Stimulated activated CD8-positive, alpha-beta memory T cell treated with anti-CD3 and anti-CD28 coated beads, Interleukin-7, amount 100 ng/mL, for 4 hours (primary cell): ENCODE measurements around the gene RSU1.
A peak's percentile ranks its signal among the peaks of the same experiment; 100 is the strongest.

Experiments
- DNase-seq, 2 donors: peaks; one replicate each; pipeline ENCODE4 v3.0.0-alpha.2; 2020; ENCODE audit warnings: low read depth in 2 of 2

RSU1 gene

GRCh38 chr10:16822027-16822426 is 4.8 kb upstream of the RSU1 start:
- no peak for DNase-seq

DNA sequence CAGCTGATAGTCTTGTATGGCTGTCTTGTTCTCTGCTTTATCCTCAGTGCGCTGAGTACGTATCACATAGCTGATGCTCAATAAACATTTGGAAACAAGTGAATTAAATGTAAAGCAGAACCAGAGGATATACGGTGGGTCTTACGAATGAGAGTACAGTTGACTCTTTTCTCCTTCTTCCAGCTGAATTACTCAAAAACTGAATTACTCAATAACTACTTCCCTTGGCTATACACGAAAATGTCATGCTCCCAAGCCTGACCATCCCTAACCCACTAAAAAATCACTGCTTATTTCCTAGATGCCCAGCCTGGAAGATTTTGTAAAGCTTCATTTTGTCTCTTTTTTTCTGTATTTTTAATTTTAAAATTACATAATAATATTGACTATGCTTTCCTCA is 3.2 kb upstream of the RSU1 start:
- no peak for DNase-seq

DNA sequence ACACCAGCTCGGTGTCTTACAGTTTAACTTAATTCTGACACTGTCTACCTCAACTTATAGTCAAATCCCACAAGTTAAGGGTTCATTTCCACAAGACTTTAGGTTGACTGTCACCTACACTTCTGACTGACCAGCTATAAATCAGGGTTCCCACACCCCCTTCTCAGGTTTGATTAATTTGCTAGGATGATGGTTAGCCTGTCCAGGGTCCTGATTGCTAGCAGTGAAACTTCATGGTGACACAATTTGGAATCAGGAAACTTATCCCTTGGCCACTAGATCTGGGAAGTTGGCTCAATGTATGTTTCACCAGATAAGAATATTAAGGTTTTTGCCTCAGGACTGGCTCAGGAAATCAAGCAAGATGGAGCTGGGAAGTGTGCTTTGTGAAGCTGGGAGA is 2.8 kb upstream of the RSU1 start:
- DNase-seq: no peak

GRCh38 chr10:16819436-16819835 is 2.2 kb upstream of the RSU1 start:
- no peak for DNase-seq

- DNase-seq: no peak
These were observed 1.8 kb upstream of the RSU1 start for GRCh38 chr10:16819026-16819425.

GRCh38 chr10:16816830-16817124 is 447 bp downstream of the RSU1 start:
- no peak for DNase-seq

DNA sequence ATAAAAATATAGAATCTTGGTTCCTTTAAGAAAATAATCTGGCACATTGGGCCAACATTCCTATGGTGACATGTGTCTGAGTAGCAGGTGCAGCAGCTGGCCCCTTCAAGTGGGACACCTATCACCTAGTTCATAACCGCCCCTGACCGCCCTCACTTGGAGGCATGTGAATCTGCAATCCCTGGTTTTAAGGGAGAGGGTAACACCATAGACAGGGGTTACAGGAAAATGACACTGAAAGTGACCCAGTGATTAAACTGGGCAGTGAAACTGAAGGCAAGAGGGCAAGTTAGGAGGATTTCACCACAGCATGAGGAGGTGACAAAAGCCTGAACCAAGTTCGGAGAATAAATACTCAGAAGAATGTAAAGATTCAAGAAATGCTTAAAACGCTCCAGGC is 1.1 kb downstream of the RSU1 start:
- no peak for DNase-seq

DNA sequence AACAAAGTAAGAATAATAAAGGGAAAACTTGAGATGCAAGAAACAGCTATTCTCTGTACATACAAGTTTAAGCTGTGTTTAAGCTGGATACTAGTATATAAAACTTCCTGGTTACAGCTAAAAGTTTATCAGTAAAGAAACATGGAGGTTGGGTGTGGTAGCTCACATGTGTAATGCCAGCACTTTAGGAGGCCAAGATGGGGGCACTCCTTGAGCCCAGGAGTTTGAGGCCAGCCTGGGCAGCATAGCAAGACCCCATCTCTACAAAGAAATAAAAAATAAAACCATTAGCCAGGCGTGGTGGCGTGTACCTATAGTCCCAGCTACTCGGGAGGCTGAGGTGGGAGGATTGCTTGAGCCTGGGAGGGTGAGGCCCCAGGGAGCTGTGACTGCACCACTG is 3.2 kb downstream of the RSU1 start:
- no peak for DNase-seq

- no peak for DNase-seq
These were observed 4.5 kb downstream of the RSU1 start for GRCh38 chr10:16812676-16813075.

DNA sequence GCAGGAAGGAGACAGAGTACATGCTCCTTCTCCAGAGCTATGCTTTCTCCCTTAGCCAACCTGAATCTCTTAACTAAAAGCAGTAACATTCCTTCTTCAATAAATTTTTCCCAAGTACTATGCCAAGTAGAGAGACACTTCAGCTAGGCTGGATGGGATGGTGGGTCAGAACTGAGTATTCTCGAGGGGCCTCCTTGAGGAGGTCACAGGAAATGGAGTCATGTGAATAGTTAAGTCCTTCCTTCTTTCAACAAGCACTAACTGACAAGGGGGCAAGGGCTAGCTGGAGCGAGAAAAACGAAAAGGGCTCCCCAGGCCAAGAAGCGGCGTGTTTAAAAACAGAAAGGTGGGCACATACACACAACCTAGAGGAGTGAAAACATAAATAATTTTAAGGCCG is 5.5 kb downstream of the RSU1 start:
- no peak for DNase-seq

- no peak for DNase-seq
These were observed 5.9 kb downstream of the RSU1 start for GRCh38 chr10:16811292-16811691.

- DNase-seq: no peak
These were observed 8.0 kb downstream of the RSU1 start for GRCh38 chr10:16809074-16809718.

- no peak for DNase-seq
These were observed 13.1 kb downstream of the RSU1 start for GRCh38 chr10:16804123-16804522.

DNA sequence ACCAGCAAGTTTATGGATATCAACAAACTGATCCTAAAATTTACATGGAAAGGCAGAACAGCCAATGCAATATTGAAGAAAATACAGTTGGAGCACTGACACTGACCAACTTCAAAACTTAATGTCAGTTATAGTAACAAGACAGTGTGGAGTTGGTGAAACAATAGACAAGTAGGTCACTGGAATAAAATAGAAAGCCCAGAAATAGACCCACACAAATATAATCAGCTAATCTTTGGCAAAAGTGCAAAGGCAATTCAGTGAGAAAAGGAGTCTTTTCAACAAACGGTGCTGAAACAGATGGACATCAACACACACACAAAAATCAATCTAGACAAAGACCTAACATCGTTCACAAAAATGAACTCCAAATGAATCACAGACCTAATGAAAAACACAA is 13.8 kb downstream of the RSU1 start:
- DNase-seq: no peak

GRCh38 chr10:16799621-16800020 is 17.6 kb downstream of the RSU1 start:
- no peak for DNase-seq

GRCh38 chr10:16798571-16798970 is 18.7 kb downstream of the RSU1 start:
- no peak for DNase-seq

- DNase-seq: no peak
These were observed 21.7 kb downstream of the RSU1 start for GRCh38 chr10:16795410-16796073.

- no peak for DNase-seq
These were observed 23.2 kb downstream of the RSU1 start for GRCh38 chr10:16794005-16794404.

- DNase-seq: no peak
These were observed 24.5 kb downstream of the RSU1 start for GRCh38 chr10:16792675-16793074.

- no peak for DNase-seq
These were observed 27.5 kb downstream of the RSU1 start for GRCh38 chr10:16789765-16790164.

GRCh38 chr10:16789261-16789660 is 28.0 kb downstream of the RSU1 start:
- DNase-seq: no peak

DNA sequence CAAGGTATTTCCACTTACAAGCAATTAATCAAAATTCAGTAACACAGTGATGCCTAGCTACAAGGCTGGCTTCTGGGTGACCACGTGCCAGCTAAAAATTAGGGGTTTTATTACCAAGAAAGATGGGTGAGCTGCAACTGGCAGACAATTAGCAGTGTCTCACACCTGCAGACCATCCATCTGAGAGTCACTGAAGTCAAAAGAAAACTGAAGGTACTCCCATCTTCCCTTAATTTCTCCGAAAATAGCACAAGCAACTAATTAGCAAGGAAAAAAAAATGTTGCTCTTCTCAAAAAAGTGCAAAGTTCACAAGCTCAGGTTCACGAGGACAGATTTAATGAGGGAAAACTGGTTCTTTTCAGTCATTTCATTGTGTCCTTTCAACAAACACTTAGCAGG is 28.4 kb downstream of the RSU1 start:
- no peak for DNase-seq

- DNase-seq: no peak
These were observed 29.1 kb downstream of the RSU1 start for GRCh38 chr10:16788125-16788524.

DNA sequence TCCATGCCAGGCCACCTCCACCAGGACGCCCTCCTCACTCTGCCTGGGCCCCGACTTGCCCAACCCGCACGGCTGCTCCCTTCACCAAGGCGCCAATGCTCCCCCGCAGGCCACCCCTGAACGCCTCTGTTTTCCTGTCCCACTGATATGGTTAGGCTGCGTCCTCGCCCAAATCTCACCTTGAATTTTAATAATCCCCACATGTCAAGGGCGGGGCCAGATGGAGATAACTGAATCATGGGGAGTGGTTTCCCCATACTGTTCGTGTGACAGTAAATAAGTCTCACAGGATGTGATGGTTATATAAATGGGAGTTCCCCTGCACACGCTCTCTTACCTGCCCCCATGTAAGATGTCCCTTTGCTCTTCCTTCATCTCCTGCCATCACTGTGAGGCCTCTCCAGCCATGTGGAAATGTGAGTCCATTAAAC is 29.8 kb downstream of the RSU1 start:
- peak; percentile 53 to 76 for DNase-seq
